ENCODE measurements around the gene NCF2.
A peak's percentile ranks its signal among the peaks of the same experiment; 100 is the strongest.
"Not testable (repeated sequence)": the region's sequence is repeated elsewhere in the genome, so short reads cannot be mapped to it uniquely, and the experiment has no call there.

The NCF2 gene

GRCh38 chr1:183618202-183618601 lies 27.9 kb upstream of the NCF2 start:
- not testable (repeated sequence) for DNase-seq (ENCODE audit: low read depth); H3K4me3 ChIP-seq (ENCODE audit: low read depth, low read length)

- H3K4me3 ChIP-seq (ENCODE audit: low read depth, low read length); DNase-seq (ENCODE audit: low read depth): not testable (repeated sequence)
Observed at GRCh38 chr1:183612975-183613374, 22.7 kb upstream of the NCF2 start.

GRCh38 chr1:183612407-183612806 lies 22.1 kb upstream of the NCF2 start:
- DNase-seq (ENCODE audit: low read depth): no peak
- H3K4me3 ChIP-seq (ENCODE audit: low read depth, low read length): no peak overlapping the region

GRCh38 chr1:183611021-183611420 lies 20.8 kb upstream of the NCF2 start:
- no peak overlapping the region for H3K4me3 ChIP-seq (ENCODE audit: low read depth, low read length)
- DNase-seq (ENCODE audit: low read depth): no peak

GRCh38 chr1:183609759-183610452 lies 19.6 kb upstream of the NCF2 start:
- no peak overlapping the region for H3K4me3 ChIP-seq (ENCODE audit: low read depth, low read length)
- DNase-seq (ENCODE audit: low read depth): no peak

GRCh38 chr1:183609313-183609712 lies 19.1 kb upstream of the NCF2 start:
- no peak overlapping the region for H3K4me3 ChIP-seq (ENCODE audit: low read depth, low read length)
- peak; percentile 41 for DNase-seq (ENCODE audit: low read depth)

- H3K4me3 ChIP-seq (ENCODE audit: low read depth, low read length): no peak overlapping the region
- DNase-seq (ENCODE audit: low read depth): no peak
Observed at GRCh38 chr1:183607322-183607980, 17.2 kb upstream of the NCF2 start.

GRCh38 chr1:183605904-183606303 lies 15.6 kb upstream of the NCF2 start:
- no peak for DNase-seq (ENCODE audit: low read depth)
- H3K4me3 ChIP-seq (ENCODE audit: low read depth, low read length): no peak overlapping the region

GRCh38 chr1:183604815-183605214 lies 14.6 kb upstream of the NCF2 start:
- H3K4me3 ChIP-seq (ENCODE audit: low read depth, low read length): no peak overlapping the region
- DNase-seq (ENCODE audit: low read depth): no peak

GRCh38 chr1:183604038-183604808 lies 14.0 kb upstream of the NCF2 start:
- DNase-seq (ENCODE audit: low read depth): peak; percentile 92
- no peak overlapping the region for H3K4me3 ChIP-seq (ENCODE audit: low read depth, low read length)

GRCh38 chr1:183602510-183602909 lies 12.3 kb upstream of the NCF2 start:
- H3K4me3 ChIP-seq (ENCODE audit: low read depth, low read length): no peak overlapping the region
- no peak for DNase-seq (ENCODE audit: low read depth)

GRCh38 chr1:183600634-183601033 lies 10.4 kb upstream of the NCF2 start:
- H3K4me3 ChIP-seq (ENCODE audit: low read depth, low read length): no peak overlapping the region
- DNase-seq (ENCODE audit: low read depth): no peak

- DNase-seq (ENCODE audit: low read depth): peak; percentile 87
- H3K4me3 ChIP-seq (ENCODE audit: low read depth, low read length): no peak overlapping the region
Observed at GRCh38 chr1:183600136-183600535, 9.9 kb upstream of the NCF2 start.

GRCh38 chr1:183598386-183598785 lies 8.1 kb upstream of the NCF2 start:
- H3K4me3 ChIP-seq (ENCODE audit: low read depth, low read length): no peak overlapping the region
- no peak for DNase-seq (ENCODE audit: low read depth)

GRCh38 chr1:183597656-183598347 lies 7.5 kb upstream of the NCF2 start:
- no peak overlapping the region for H3K4me3 ChIP-seq (ENCODE audit: low read depth, low read length)
- DNase-seq (ENCODE audit: low read depth): no peak

GRCh38 chr1:183596500-183596899 lies 6.2 kb upstream of the NCF2 start:
- H3K4me3 ChIP-seq (ENCODE audit: low read depth, low read length): no peak overlapping the region
- no peak for DNase-seq (ENCODE audit: low read depth)

- no peak for DNase-seq (ENCODE audit: low read depth)
- H3K4me3 ChIP-seq (ENCODE audit: low read depth, low read length): no peak overlapping the region
Observed at GRCh38 chr1:183595537-183595936, 5.3 kb upstream of the NCF2 start.

GRCh38 chr1:183593356-183593755 lies 3.1 kb upstream of the NCF2 start:
- H3K4me3 ChIP-seq (ENCODE audit: low read depth, low read length): no peak overlapping the region

GRCh38 chr1:183592733-183593132 lies 2.5 kb upstream of the NCF2 start:
- no peak for DNase-seq (ENCODE audit: low read depth)
- H3K4me3 ChIP-seq (ENCODE audit: low read depth, low read length): no peak overlapping the region

More at GRCh38 chr1:183593356-183593755, 3.1 kb upstream of the NCF2 start:
- no peak for DNase-seq (ENCODE audit: low read depth)

- DNase-seq (ENCODE audit: low read depth): no peak
- no peak overlapping the region for H3K4me3 ChIP-seq (ENCODE audit: low read depth, low read length)
Observed at GRCh38 chr1:183589874-183590243, 400 bp downstream of the NCF2 start.
